ENCODE data around the gene RTL9. TPM values are rescaled to one million over a fixed set of nuclear protein-coding genes. Genes with fewer than 3 reads are reported as not detected.

RTL9 gene
- total RNA-seq (2014; rRNA removed; shearing (Covaris generic)) (0.19 and 0.31 TPM in 2 replicates), polyA plus RNA-seq (2016; fragmentation: Nextera tagmentation; extraction: Ambion mirVana) (not detected in 2 replicates)
- long read RNA-seq: 0 reads

GRCh38 chrX:110358548-110358947 lies at the start of gene RTL9:
Gene RTL9 (plus strand): TSS chrX:110358848. CDS start chrX:110450618, 91,770 bp downstream.
- Mint-ChIP-seq H3K36me3 (ENCODE audit: low read depth) (no peaks in the 10 kb centered on the region), H3K9me3 (no peaks in the 10 kb centered on the region), H3K4me1 (no peaks in the 10 kb centered on the region), H3K27ac (no peak within 1 kb of the TSS), H3K4me3 (no peak within 1 kb of the TSS), H3K27me3 (ENCODE audit: insufficient read depth, low read depth, poor library complexity) (no peaks in the 10 kb centered on the region)
- no peak within 1 kb of the TSS for H3K27ac ChIP-seq (ENCODE audit: low read depth)
- no peak for TF ChIP-seq JUNB (IDR thresholded peaks at IDR 0.05; ENCODE audit: unreplicated experiment)
- TF ChIP-seq, protein P1, sequence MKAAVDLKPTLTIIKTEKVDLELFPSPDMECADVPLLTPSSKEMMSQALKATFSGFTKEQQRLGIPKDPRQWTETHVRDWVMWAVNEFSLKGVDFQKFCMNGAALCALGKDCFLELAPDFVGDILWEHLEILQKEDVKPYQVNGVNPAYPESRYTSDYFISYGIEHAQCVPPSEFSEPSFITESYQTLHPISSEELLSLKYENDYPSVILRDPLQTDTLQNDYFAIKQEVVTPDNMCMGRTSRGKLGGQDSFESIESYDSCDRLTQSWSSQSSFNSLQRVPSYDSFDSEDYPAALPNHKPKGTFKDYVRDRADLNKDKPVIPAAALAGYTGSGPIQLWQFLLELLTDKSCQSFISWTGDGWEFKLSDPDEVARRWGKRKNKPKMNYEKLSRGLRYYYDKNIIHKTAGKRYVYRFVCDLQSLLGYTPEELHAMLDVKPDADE (IDR thresholded peaks at IDR 0.05): no peak
- TF ChIP-seq STAT1 (IDR thresholded peaks at IDR 0.05; ENCODE audit: unreplicated experiment): no peak
- TF ChIP-seq NANOG (IDR thresholded peaks at IDR 0.05; ENCODE audit: borderline replicate concordance): no peak
- no peak for TF ChIP-seq POLR2AphosphoS5 (IDR thresholded peaks at IDR 0.05; ENCODE audit: low read depth)
- TF ChIP-seq ZNF331 (CRISPR knock-in tag; IDR thresholded peaks at IDR 0.05; ENCODE audit: low read depth): no peak
- TF ChIP-seq REST (IDR thresholded peaks at IDR 0.05; ENCODE audit: unreplicated experiment): no peak
- TF ChIP-seq CTCF (conservative IDR thresholded peaks at IDR 0.05; ENCODE audit: low read depth in 2 of 2): no peak
- no peak for TF ChIP-seq CREB1 (CRISPR knock-in tag; IDR thresholded peaks at IDR 0.05; ENCODE audit: low read depth)
- H4K20me1 ChIP-seq (replicated peaks; ENCODE audit: insufficient read depth): no peaks in the 10 kb centered on the region
- H3K9me2 ChIP-seq (ENCODE audit: insufficient read depth): no peaks in the 10 kb centered on the region
- H3K4me2 ChIP-seq: no peak within 1 kb of the TSS
- DNase-seq (ENCODE audit: low spot score) (no peak), ATAC-seq (no peak)
- no peaks in the 10 kb centered on the region for H3F3A ChIP-seq (replicated peaks; ENCODE audit: low read depth)
- H3K4me3 ChIP-seq: no peak within 1 kb of the TSS
- H3K27me3 ChIP-seq (ENCODE audit: insufficient read depth): no peaks in the 10 kb centered on the region
- no peak within 1 kb of the TSS for H2AFZ ChIP-seq
- H3K4me1 ChIP-seq (ENCODE audit: insufficient read depth): no peaks in the 10 kb centered on the region
- H3K79me2 ChIP-seq (replicated peaks; ENCODE audit: insufficient read depth): no peaks in the 10 kb centered on the region
- H3K36me3 ChIP-seq (ENCODE audit: insufficient read depth): no peaks in the 10 kb centered on the region
